Uterus (tissue), 2 donors: ENCODE data around the gene ZCCHC2.

Source experiments
- POLR2A ChIP-seq, 2 donors: fragments of 450-650 bp; IDR thresholded peaks; one replicate each; pipeline ENCODE4 v1.6.1; 2016; ENCODE audit warnings: antibody characterized with exemption in 2 of 2, mild to moderate bottlenecking in 1 of 2, moderate library complexity in 1 of 2
- TF ChIP-seq, protein P1 (sequence below), 4 experiments: fragments of 200-600 bp in 2 of 4; fragments of 450-650 bp in 2 of 4; sonication (generic) in 2 of 4; IDR thresholded peaks; one replicate each; pipeline ENCODE4 v1.5.1; 2016 to 2019; ENCODE audit warnings: antibody characterized with exemption in 4 of 4, mild to moderate bottlenecking in 2 of 4, moderate library complexity in 1 of 4

DNA sequence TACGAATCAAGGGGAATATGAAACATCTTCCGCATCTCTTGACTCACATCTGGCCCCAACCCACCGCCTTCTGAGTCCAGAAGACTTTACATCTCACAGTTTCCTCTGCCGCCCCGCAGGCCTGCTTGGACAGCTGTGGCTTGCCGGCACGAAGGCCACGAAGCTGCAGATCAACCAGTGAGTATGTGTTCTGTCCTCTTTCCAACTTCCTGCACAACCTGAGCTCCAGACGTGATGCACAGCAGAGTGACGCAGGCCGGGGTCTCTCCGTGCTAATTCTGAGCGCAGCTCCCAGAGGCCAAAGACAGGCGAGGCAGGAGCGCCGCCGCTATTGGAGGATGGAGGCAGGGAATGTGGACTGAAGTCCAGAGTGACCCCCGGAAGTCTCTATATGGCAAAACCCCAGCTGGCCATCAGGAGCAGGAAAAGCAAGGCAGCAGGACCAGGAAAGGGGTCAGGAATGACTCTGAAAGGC lies 93.5 kb downstream of the ZCCHC2 start:
- TF ChIP-seq, protein P1, sequence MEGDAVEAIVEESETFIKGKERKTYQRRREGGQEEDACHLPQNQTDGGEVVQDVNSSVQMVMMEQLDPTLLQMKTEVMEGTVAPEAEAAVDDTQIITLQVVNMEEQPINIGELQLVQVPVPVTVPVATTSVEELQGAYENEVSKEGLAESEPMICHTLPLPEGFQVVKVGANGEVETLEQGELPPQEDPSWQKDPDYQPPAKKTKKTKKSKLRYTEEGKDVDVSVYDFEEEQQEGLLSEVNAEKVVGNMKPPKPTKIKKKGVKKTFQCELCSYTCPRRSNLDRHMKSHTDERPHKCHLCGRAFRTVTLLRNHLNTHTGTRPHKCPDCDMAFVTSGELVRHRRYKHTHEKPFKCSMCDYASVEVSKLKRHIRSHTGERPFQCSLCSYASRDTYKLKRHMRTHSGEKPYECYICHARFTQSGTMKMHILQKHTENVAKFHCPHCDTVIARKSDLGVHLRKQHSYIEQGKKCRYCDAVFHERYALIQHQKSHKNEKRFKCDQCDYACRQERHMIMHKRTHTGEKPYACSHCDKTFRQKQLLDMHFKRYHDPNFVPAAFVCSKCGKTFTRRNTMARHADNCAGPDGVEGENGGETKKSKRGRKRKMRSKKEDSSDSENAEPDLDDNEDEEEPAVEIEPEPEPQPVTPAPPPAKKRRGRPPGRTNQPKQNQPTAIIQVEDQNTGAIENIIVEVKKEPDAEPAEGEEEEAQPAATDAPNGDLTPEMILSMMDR (IDR thresholded peaks at IDR 0.05) = no peak
- TF ChIP-seq POLR2A (IDR thresholded peaks at IDR 0.05) = no peak
